ENCODE results near the gene ESR1.
"Not testable (repeated sequence)": the region's sequence is repeated elsewhere in the genome, so short reads cannot be mapped to it uniquely, and the experiment has no call there.

The ESR1 gene

DNA sequence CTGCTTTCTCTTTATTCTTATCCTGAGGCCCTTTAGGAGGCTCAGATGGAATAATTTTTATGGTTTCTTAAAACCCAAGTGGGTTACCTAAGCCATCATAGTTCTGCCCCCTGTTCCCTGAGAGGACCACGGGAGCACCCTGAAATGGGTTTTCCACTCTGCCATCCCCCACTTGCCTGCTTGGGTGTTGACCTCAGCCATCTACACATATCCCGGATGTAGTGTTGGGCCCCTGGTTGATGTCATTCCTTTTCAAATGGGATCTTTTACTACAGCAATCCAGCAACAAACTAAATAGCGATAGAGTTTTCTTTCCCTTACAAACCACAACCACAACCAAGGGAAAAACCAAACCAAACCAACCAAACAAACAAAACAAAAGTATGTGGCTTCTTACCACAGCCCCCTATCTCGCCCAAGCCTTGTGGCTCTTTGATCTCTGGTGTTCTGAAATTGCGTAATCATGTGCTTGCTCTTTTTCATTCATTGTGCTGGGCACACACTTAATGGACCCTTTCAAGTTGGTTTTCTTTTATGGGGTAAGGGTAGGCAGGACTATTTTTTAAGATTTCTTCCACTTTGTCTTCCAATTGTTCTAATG lies 154.9 kb downstream of the ESR1 start:
- TF ChIP-seq, protein P1, sequence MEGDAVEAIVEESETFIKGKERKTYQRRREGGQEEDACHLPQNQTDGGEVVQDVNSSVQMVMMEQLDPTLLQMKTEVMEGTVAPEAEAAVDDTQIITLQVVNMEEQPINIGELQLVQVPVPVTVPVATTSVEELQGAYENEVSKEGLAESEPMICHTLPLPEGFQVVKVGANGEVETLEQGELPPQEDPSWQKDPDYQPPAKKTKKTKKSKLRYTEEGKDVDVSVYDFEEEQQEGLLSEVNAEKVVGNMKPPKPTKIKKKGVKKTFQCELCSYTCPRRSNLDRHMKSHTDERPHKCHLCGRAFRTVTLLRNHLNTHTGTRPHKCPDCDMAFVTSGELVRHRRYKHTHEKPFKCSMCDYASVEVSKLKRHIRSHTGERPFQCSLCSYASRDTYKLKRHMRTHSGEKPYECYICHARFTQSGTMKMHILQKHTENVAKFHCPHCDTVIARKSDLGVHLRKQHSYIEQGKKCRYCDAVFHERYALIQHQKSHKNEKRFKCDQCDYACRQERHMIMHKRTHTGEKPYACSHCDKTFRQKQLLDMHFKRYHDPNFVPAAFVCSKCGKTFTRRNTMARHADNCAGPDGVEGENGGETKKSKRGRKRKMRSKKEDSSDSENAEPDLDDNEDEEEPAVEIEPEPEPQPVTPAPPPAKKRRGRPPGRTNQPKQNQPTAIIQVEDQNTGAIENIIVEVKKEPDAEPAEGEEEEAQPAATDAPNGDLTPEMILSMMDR (conservative IDR thresholded peaks at IDR 0.05; ENCODE audit: control insufficient read depth, insufficient read depth, low read depth, low read length) = no peak
- peak; percentile 39 for DNase-seq (ENCODE audit: low read depth)
- no peak overlapping the region for H3K4me3 ChIP-seq (ENCODE audit: control insufficient read depth, low read depth, low read length)

DNA sequence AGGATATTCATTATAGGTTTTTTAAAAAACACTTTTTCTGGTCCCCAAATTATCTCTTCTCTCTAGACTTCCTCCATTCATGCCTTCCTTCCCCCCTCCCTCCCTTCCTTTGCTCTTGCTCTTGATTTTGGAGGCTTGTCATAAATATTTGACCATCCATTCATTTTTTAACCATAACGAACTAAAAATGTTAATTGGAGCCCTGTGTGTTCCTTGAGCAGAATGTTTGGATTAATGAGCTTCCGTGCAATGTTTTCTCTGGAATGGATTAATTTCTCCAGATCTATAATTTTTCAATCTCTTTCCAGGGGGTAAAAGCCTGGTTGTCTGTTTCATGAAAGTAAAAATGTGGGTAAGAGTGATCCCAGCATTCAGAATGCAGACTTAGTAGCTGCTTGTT lies 155.5 kb downstream of the ESR1 start:
- TF ChIP-seq, protein P1 (conservative IDR thresholded peaks at IDR 0.05; ENCODE audit: control insufficient read depth, insufficient read depth, low read depth, low read length) = no peak
- H3K4me3 ChIP-seq (ENCODE audit: control insufficient read depth, low read depth, low read length) = no peak overlapping the region
- no peak for DNase-seq (ENCODE audit: low read depth)

GRCh38 chr6:151964412-151964811 lies 156.9 kb downstream of the ESR1 start:
- H3K4me3 ChIP-seq (ENCODE audit: control insufficient read depth, low read depth, low read length); DNase-seq (ENCODE audit: low read depth): not testable (repeated sequence)

GRCh38 chr6:151974061-151974617 lies 166.7 kb downstream of the ESR1 start:
- no peak overlapping the region for H3K4me3 ChIP-seq (ENCODE audit: control insufficient read depth, low read depth, low read length)
- TF ChIP-seq, protein P1 (conservative IDR thresholded peaks at IDR 0.05; ENCODE audit: control insufficient read depth, insufficient read depth, low read depth, low read length) = no peak
- DNase-seq (ENCODE audit: low read depth) = no peak

DNA sequence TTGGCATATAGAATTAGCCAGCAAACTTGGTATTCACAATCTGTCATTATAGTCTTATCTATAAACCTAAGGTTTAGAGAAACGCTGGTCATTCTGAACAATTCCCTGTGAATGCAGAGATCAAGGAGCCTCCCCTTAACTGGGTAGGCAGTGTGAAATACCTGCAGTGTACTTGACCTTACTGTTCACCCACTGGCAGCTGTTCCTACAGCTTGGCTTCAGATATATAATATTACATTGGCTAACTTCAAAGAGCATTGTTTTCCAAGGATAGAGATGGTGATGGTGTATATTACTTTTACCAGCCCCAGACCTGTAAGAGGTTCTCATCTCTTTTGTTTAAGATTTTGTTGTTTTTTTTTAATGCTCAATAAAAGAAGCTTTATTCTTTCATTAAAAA lies 168.3 kb downstream of the ESR1 start:
- DNase-seq (ENCODE audit: low read depth) = no peak
- TF ChIP-seq, protein P1 (conservative IDR thresholded peaks at IDR 0.05; ENCODE audit: control insufficient read depth, insufficient read depth, low read depth, low read length) = no peak

DNA sequence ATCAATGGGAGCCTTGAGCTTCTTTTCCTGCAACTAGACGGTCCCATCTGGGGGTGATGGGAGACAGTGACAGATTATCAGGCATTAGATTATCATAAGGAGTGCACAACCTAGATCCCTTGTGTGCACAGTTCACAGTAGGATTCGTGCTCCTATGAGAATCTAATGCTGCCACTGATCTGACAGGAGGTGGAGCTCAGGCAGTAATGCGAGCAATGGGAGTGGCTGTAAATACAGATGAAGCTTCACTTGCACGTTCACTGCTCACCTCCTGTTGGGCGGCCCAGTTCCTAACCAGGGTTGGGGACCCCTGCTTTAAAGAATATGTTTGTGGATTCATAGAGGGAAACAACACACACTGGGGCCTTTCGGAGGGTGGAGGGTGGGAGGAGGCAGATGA lies 180.7 kb downstream of the ESR1 start:
- H3K4me3 ChIP-seq (ENCODE audit: control insufficient read depth, low read depth, low read length); DNase-seq (ENCODE audit: low read depth): not testable (repeated sequence)

More for the DNA sequence above, 168.3 kb downstream of the ESR1 start:
- no peak overlapping the region for H3K4me3 ChIP-seq (ENCODE audit: control insufficient read depth, low read depth, low read length)

DNA sequence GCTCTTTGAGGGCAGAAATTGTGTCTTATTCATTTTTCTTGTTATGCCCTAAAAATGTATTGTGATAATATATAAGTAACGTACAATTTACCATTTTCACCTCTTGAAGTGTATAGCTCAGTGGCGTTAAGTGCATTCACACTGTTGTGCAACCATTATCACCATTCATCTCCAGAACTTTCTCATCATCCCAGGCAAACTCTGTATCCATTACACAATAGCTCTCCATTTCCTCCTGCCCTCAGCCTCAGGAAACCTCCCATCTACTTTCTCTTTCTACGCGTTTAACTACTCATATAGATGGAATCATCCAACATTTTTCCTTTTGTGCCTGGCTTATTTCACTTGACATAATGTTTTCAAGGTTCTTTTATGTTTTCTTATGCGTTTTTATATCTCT lies 184.6 kb downstream of the ESR1 start:
- H3K4me3 ChIP-seq (ENCODE audit: control insufficient read depth, low read depth, low read length) = no peak overlapping the region
- TF ChIP-seq, protein P1 (conservative IDR thresholded peaks at IDR 0.05; ENCODE audit: control insufficient read depth, insufficient read depth, low read depth, low read length) = no peak
- peak; percentile 12 for DNase-seq (ENCODE audit: low read depth)

DNA sequence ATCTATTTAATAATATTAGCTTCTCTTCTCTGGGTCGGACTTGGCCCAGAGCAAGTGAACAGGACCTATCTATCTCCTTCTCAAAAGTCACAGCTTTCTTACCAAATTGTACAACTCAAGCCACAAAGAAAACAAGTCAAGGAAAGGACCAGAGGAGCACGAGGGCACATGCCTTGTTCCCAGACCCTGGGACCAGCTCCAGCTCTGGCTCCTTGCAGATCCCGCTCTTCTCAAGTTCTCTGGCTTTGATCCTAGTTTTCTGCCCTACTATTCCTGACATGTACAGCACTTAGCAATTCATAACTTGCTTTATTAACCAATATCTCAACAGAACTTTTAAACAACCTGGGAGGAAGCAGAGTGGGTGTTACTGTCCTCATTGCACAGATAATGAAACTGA lies 185.9 kb downstream of the ESR1 start:
- TF ChIP-seq, protein P1 (conservative IDR thresholded peaks at IDR 0.05; ENCODE audit: control insufficient read depth, insufficient read depth, low read depth, low read length) = no peak
- H3K4me3 ChIP-seq (ENCODE audit: control insufficient read depth, low read depth, low read length) = no peak overlapping the region
- DNase-seq (ENCODE audit: low read depth) = no peak
